NCI-H1930 (cell line): ENCODE data around the gene EDNRB.
"Not testable (repeated sequence)": the region's sequence is repeated elsewhere in the genome, so short reads cannot be mapped to it uniquely, and the experiment has no call there.

Experiments used
- DNase-seq, 2 experiments: peaks; one replicate each; lab custom pipeline; 2025; lab: John Stamatoyannopoulos, UW

EDNRB gene

DNA sequence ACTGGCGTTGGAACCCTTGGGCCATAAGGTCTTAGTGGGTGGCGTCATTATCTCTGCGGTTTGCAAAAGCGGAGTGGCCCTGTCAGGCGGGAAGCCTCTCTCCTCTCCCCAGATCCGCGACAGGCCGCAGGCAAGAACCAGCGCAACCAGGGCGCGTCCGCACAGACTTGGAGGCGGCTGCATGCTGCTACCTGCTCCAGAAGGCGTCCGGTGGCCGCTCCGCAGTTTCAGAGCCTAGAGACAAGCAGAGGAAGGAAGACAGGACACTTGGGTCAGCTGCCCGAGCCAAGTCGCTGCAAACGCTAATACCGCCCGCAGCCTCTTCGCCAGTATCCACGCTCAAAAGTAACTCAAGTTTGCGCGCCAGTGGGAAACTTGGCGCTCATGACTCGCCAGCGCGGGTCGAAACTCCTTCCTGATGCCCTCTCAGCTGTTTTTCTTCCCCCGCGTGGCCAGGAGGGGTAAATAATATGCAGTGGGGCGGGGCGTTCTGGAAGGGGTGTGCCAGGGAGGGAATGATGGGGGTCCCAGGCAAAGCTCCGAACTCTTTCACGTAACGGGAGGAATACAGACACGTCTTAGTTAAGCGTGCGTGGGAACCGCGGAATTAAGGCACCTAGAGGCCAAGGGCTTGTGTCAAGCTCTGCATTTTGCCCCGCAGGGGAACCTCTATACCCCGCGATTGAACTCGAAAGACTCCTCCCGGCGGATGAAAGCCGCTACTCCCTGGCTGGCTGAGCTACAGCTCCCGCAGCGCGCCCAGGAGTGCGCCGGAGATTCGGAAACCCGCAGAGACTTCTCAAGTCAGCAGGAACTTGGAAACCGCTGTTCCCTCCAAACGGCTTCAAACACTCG is at the start of gene EDNRB:
Gene EDNRB, minus strand, starts transcription at position 441 of the 855 bp plus-strand sequence. Its CDS starts 258 bp downstream, at position 183.
- DNase-seq: peak; percentile 16 to 17

- DNase-seq: no peak
These were observed 48.0 kb upstream of the EDNRB start for GRCh38 chr13:77966671-77967070.

DNA sequence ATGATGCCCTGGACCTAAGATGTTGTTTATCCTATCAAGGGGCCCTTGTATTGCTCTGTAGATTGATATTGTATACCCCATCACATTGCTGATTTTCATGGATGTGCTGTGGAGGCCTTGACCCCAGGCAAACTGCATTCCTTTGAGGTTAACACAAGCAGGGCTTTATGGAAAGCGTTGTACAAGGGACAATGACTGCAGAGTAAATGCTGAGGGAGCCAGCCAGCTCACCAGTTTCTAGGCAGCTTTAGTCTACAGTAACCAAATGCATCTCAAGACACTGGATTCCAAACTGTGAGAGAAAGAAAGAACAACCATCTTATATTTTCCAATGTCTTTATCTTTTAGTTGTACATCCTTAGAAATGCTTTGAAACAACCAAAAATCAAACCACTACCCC is 34.1 kb upstream of the EDNRB start:
- DNase-seq: no peak

GRCh38 chr13:77952276-77952675 is 33.6 kb upstream of the EDNRB start:
- no peak for DNase-seq

GRCh38 chr13:77946522-77946921 is 27.9 kb upstream of the EDNRB start:
- DNase-seq: no peak

DNA sequence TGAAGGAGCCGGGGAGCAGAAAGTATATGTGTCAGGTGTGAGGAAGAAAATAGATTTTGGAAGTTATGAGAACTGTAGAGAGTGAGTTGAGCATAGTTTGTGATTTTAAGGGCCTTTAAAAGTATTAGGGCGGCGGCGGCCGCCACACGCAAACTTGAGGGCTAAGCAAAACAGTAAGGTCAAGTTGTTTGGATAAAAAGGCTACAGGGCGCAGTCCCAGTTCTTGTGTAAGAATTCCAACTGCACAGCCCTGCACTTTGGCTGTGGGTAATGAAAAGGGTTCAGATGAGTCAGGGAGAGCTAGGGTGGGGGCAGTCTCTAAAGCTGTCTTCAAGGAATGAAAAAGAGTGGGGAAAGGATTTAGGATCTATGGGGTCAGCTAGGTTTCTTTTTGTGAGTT is 16.4 kb upstream of the EDNRB start:
- DNase-seq: not testable (repeated sequence)

DNA sequence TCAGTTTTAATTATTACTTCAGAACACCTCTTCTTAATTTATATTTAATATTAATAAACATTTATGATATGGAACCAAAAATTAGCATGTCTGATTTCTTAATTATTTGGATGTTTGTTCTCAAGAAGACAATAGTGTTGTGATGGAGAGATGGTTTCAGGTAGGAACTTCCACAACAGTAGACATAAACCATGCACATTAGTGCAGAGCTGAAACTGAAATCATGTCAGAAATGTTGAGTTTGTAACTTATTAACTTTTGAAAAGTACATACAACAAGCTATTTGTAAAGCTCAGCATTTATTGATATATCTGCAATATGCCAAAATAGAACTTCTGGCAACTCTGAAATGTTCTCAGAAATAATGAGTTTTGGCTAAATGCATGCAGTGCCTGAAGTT is 11.8 kb upstream of the EDNRB start:
- no peak for DNase-seq

DNA sequence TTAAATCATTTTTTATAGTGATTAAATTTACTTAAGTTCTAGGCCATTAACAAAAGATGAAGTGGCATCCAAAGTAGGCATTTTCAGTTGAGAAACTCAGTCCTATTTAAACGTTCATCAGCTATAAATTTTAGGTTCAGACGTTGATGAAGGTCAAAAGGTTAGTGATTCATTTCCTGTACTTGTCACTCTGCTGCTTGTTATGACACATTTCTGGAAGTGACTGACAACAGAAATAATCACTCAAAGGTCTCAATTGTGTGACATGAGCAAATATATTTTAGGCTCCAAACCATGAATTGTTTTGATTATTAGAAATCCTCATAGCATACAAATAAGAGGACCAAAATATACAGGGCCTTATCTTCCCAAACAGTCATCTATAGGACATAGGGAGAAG is 10.3 kb upstream of the EDNRB start:
- no peak for DNase-seq

DNA sequence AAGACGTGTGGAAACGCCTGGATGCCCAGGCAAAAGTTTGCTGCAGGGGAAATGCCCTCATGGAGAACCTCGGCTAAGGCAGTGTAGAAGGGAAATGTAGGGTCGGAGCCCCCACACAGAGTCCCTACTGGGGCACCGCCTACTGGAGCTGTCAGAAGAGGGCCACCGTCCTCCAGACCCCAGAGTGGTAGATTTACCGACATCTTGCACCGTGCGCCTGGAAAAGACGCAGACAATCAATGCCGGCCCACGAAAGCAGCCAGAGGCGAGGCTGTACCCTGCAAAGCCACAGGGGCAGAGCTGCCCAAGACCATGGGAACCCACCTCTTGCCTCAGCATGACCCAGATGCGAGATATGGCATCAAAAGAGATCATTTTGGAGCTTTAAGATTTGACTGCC is 7.0 kb upstream of the EDNRB start:
- DNase-seq: no peak

DNA sequence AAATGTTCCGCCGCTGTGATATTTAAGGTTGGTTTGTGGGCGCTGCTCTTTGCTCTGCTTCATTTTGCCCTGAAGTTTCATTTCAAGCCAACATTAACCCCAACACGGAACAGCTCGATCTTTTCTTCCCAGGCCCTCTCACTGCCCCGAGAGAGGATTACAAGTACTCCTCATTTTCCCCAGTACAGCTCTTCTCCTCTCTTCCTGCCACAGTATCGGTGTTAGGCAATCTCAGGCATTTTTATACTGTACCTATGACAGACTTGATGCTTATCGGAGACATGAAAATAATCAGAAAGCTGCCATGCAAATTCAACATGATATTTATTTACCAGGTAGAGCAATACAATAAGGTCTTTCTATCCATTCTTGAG is 1.3 kb upstream of the EDNRB start:
- no peak for DNase-seq

DNA sequence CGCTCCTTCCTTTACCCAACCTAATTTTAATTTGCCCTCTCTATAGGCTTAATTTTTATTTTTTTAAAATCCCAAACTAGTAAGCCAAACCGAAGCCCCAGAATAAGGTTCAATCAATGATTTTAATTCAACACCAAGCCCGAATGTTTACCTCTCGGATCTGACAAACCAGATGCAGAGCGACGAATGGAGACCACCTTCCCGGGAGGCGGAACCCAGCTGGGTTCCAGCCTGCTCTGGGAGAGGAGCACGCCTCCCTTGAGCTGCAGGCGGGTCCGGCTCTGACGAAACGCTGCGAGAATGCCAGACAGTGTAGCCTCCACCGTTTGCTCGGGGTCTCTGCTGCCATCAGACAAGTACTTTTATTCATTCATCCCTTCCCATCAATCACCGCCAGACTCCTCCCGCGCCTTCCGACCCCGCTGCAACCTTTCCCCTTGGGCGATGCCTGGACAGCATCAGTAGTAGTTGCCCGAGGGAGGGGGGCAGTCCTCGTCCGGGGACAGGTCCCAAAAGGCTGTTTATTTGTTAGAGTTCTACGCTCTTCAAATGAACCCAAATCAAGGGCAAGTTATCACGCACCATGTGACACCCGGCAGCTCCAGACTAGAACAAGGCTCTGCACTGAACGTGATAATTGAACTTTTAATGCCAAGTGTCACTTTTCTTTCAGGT is 752 bp upstream of the EDNRB start:
- peak; percentile 36 to 39 for DNase-seq

GRCh38 chr13:77916488-77916887 is 2.1 kb downstream of the EDNRB start:
- no peak for DNase-seq

DNA sequence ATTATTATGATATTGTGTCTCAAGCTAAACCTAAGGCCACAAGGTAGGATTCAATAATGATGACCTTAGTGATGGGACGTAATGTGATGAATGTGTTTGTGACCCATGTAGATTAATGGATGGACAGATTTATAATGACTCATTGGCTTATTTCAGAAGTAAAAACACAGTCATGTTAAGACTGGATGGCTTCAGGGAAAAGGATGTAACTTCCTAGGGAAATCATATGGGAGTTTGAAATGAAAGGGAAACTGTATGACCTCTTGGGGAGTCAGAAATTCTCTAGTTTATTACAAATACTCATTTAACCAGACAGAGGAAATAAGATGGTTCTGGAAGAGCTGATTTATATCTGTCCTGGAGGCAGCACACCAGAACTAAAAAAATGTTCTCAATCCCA is 2.9 kb downstream of the EDNRB start:
- no peak for DNase-seq

- no peak for DNase-seq
These were observed 5.6 kb downstream of the EDNRB start for GRCh38 chr13:77913003-77913402.

DNA sequence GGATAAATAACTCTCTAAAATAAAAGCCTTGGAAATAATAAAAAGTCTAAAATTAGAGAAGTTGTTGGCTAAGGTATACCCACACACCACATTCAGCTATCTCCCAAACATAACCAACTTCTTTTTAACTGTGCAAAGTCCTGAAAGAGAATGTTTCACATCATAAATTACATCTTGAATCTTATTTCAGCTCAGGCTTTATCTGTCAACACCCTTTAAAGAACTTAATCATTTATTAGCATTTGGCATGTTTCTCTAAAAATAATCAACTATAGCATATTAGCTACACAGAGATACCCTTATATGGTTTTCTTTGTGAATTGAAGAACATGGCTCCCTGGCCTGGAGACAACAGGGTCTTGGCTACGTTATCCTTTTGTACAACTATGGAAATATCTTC is 6.9 kb downstream of the EDNRB start:
- DNase-seq: no peak

DNA sequence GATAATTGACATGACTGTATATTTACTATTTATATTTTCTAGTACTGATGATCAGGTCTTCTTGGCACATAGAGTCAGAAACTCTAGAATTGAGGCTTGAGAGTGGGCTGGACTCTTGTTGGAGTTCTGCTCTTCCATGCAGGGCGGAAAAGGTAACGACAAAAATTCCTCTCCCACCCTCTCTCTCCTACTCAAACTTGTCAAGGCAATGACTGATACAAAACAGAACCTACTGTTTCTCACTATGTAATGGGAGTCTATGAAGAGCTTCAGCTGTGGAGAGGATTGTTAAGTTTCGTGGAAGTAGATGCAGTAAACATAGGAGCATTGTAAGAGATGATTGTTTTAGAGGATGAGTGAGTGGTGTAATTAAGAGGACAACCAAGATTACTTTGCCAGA is 8.8 kb downstream of the EDNRB start:
- DNase-seq: no peak

DNA sequence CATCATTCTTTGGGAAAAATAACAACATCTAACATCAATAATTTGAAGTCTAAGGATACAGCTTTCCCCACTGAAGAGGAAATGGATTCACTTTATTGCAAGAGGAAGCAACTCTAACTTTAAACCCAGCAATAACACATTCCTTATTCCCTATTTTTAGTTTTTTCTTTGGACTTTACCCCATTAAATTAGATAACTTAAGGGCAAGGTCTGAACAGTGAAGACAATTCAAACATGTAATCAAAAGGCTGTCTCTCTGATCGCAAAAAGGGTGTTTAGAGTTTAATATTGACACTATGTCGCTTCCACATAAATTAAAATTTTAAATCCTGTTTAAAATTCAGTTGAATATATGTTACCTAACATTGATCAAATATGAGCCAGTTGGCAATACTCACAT is 10.1 kb downstream of the EDNRB start:
- no peak for DNase-seq

DNA sequence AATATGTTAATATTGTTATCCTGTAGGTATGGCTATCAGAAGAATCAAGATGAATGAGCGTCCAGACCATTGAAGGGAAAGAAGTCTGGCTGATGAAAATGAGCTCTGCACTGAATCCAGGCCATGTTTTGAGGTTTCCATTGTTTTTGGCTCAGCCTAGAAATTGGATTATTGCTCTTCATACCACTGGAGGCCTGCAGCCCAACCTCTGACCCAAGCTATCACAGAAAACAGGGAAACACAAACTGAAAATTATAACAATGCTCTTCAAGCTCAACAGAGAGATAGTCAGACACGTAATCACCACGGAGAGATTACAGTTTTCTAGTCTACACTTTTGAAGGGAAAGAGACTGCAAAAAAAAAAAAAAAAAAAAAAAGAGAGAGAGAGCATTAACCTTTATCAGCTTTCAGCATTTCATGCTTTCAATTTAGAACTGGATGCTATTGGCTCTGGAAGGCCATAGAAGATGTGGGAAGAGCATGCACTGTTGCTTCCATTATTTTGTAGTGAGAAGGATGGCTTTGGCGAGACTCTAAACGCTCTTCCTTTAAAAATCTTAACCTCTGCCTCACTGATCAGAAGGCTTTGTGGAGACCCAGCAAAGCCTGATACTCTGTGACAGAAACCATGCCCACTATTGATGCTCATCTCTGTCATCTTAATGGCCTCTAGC is 10.8 kb downstream of the EDNRB start:
- DNase-seq: no peak

GRCh38 chr13:77904031-77904430 is 14.6 kb downstream of the EDNRB start:
- no peak for DNase-seq

DNA sequence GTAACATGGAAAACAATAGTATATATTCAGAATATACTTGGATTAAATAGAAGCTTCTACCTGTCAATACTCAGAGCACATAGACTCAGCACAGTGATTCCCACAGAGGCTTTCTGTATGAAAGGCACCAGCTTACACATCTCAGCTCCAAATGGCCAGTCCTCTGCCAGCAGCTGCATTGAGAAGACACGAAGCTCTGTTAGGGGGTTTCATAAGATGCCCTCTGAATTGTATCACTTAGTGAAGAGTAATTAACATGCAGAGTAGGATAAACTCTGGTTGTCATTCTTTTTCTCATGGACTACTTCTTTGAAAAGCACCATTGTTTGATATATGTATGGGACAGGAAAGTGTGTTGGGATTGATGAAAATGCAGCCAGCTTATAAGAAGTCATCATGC is 15.2 kb downstream of the EDNRB start:
- DNase-seq: no peak

- DNase-seq: no peak
These were observed 16.2 kb downstream of the EDNRB start for GRCh38 chr13:77902319-77902963.

DNA sequence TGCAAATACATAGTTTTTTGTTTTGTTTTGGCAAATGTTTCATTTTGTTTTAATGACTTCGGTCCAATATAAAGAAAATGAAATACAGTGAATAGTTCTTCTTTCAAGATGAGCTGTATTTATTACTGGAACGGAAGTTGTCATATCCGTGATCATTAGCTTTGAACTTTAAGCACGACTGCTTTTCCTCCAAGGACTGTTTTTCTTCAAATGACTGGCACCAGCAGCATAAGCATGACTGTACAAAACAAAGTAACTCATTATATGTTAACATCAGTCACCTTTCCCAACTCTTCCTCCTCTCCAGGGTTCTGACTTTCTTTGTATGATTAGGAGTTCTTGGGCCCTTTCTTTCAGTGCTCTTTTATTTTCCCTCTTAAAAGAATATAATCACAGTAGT is 20.5 kb downstream of the EDNRB start:
- DNase-seq: no peak

GRCh38 chr13:77896977-77897376 is 21.7 kb downstream of the EDNRB start:
- no peak for DNase-seq
